Measurements from ENCODE around the gene SMARCA2.

Gene SMARCA2

DNA sequence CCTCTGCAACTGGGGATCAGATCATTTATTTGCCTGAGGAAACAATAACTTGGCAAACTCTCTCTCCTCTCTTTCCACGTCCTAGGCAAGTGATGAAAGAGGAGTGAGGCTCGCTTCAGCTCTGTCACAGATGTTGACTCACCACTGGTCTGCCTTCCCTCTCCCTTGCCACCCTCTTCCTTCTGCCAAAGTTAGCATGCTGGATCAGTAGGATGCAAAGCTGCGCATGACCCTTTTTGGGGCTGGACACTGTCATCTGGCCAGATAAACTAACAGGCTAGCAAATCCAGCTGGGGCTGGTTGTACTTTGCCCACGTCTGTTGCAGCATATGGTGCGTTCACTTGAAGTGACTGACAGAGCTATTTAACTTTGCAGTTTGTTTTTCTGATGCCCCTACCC lies 36.2 kb upstream of the SMARCA2 start:
- no peak overlapping the region for H2AFZ ChIP-seq (ENCODE audit: low read length)
- H3K4me2 ChIP-seq (ENCODE audit: low read depth, low read length, poor library complexity, severe bottlenecking) = no peak overlapping the region
- no peak overlapping the region for H3K9ac ChIP-seq (ENCODE audit: low read depth, low read length, poor library complexity, severe bottlenecking)
- H3K9me2 ChIP-seq (replicated peaks; ENCODE audit: low read depth, low read length) = no peaks in the 10 kb centered on the region
- no peaks in the 10 kb centered on the region for H3K36me3 ChIP-seq (ENCODE audit: insufficient read depth, low read length)
- no peaks in the 10 kb centered on the region for H3K79me2 ChIP-seq (ENCODE audit: insufficient read depth, low read length)
- H3K9me3 ChIP-seq (ENCODE audit: insufficient read depth, low read depth, low read length) = no peaks in the 10 kb centered on the region
- TF ChIP-seq EZH2phosphoT487 (IDR thresholded peaks at IDR 0.05; ENCODE audit: borderline replicate concordance) = no peak
- TF ChIP-seq, protein P1, sequence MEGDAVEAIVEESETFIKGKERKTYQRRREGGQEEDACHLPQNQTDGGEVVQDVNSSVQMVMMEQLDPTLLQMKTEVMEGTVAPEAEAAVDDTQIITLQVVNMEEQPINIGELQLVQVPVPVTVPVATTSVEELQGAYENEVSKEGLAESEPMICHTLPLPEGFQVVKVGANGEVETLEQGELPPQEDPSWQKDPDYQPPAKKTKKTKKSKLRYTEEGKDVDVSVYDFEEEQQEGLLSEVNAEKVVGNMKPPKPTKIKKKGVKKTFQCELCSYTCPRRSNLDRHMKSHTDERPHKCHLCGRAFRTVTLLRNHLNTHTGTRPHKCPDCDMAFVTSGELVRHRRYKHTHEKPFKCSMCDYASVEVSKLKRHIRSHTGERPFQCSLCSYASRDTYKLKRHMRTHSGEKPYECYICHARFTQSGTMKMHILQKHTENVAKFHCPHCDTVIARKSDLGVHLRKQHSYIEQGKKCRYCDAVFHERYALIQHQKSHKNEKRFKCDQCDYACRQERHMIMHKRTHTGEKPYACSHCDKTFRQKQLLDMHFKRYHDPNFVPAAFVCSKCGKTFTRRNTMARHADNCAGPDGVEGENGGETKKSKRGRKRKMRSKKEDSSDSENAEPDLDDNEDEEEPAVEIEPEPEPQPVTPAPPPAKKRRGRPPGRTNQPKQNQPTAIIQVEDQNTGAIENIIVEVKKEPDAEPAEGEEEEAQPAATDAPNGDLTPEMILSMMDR (conservative IDR thresholded peaks at IDR 0.05; ENCODE audit: low read length) = no peak
- H3F3A ChIP-seq (ENCODE audit: low read depth) = no peaks in the 10 kb centered on the region
- no peaks in the 10 kb centered on the region for H4K20me1 ChIP-seq (ENCODE audit: insufficient read depth, low read length, poor library complexity, severe bottlenecking)
- H3K4me3 ChIP-seq (ENCODE audit: low read length, poor library complexity, severe bottlenecking) = no peak overlapping the region
- no peaks in the 10 kb centered on the region for H3K27me3 ChIP-seq (ENCODE audit: insufficient read depth, low read length, poor library complexity, severe bottlenecking)
- no peaks in the 10 kb centered on the region for H3K4me1 ChIP-seq (ENCODE audit: insufficient read depth, low read length, poor library complexity, severe bottlenecking)

DNA sequence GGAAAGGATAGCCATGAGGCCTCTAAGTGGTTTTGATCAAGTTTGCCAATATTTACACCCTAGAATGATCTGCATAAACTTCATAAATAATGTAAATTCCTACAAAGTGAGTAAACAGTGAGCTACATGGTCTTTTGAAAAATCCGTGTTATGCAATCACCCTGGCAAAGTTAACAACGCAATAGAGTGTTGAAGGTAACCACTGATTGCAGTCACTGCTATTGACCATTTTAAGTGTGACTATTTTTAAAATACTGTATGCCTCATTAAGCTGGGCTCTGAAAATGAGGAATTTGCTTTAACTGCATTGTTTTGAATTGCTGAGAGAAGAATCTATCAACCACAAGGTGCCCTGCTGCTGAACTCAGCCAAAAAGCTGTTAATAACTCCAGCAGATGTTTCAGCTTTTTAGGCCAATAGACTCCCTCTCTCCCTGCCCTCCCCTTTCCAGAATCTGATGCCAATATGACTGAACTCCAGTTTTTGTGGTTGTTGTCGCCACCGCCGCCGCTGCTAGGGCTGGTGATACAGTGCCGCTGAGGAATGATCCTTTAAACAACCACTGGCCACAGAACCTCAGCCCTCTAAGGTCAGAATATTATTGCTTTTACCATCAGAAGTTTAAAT lies 35.3 kb upstream of the SMARCA2 start:
- Histone ChIP-seq H3F3A (ENCODE audit: low read depth) (no peaks in the 10 kb centered on the region), H3K27me3 (ENCODE audit: insufficient read depth, low read length, poor library complexity, severe bottlenecking) (no peaks in the 10 kb centered on the region), H3K4me2 (ENCODE audit: low read depth, low read length, poor library complexity, severe bottlenecking) (no peak overlapping the region), H3K9ac (ENCODE audit: low read depth, low read length, poor library complexity, severe bottlenecking) (no peak overlapping the region), H3K9me3 (ENCODE audit: insufficient read depth, low read depth, low read length) (no peaks in the 10 kb centered on the region), H3K36me3 (ENCODE audit: insufficient read depth, low read length) (no peaks in the 10 kb centered on the region), H3K4me3 (ENCODE audit: low read length, poor library complexity, severe bottlenecking) (no peak overlapping the region), H3K4me1 (ENCODE audit: insufficient read depth, low read length, poor library complexity, severe bottlenecking) (no peaks in the 10 kb centered on the region), H3K9me2 (replicated peaks; ENCODE audit: low read depth, low read length) (no peaks in the 10 kb centered on the region), H3K79me2 (ENCODE audit: insufficient read depth, low read length) (no peaks in the 10 kb centered on the region), H2AFZ (ENCODE audit: low read length) (no peak overlapping the region), H4K20me1 (ENCODE audit: insufficient read depth, low read length, poor library complexity, severe bottlenecking) (no peaks in the 10 kb centered on the region)
- TF ChIP-seq, protein P1 (conservative IDR thresholded peaks at IDR 0.05; ENCODE audit: low read length) = no peak
- no peak for TF ChIP-seq EZH2phosphoT487 (IDR thresholded peaks at IDR 0.05; ENCODE audit: borderline replicate concordance)

DNA sequence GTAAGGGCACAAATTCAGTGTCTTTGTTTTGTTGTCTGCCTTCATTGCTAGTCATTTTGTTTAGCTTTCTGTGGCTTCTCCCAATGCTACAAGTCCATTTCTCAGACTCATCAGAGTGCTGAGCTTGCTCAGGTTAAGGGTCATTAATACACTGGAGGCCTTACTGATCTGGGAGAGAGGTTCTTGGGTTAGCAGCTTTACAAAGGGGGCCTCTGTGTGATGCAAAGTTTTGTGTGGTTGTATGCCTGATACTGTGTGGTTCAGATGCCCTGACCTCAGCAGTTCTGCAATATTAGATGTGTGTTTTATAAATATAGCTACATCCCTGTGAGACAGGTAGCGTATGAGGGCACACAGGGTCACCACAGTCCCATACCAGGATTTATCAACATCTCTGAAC lies 34.8 kb upstream of the SMARCA2 start:
- no peak overlapping the region for H3K4me2 ChIP-seq (ENCODE audit: low read depth, low read length, poor library complexity, severe bottlenecking)
- H3K9ac ChIP-seq (ENCODE audit: low read depth, low read length, poor library complexity, severe bottlenecking) = no peak overlapping the region

More for the DNA sequence above, 34.8 kb upstream of the SMARCA2 start:
- no peak for TF ChIP-seq EZH2phosphoT487 (IDR thresholded peaks at IDR 0.05; ENCODE audit: borderline replicate concordance)
- TF ChIP-seq, protein P1 (conservative IDR thresholded peaks at IDR 0.05; ENCODE audit: low read length) = no peak
- Histone ChIP-seq H3K9me2 (replicated peaks; ENCODE audit: low read depth, low read length) (no peaks in the 10 kb centered on the region), H3K4me1 (ENCODE audit: insufficient read depth, low read length, poor library complexity, severe bottlenecking) (no peaks in the 10 kb centered on the region), H3K79me2 (ENCODE audit: insufficient read depth, low read length) (no peaks in the 10 kb centered on the region), H3F3A (ENCODE audit: low read depth) (no peaks in the 10 kb centered on the region), H3K9me3 (ENCODE audit: insufficient read depth, low read depth, low read length) (no peaks in the 10 kb centered on the region), H3K4me3 (ENCODE audit: low read length, poor library complexity, severe bottlenecking) (no peak overlapping the region), H3K27me3 (ENCODE audit: insufficient read depth, low read length, poor library complexity, severe bottlenecking) (no peaks in the 10 kb centered on the region), H4K20me1 (ENCODE audit: insufficient read depth, low read length, poor library complexity, severe bottlenecking) (no peaks in the 10 kb centered on the region), H2AFZ (ENCODE audit: low read length) (no peak overlapping the region), H3K36me3 (ENCODE audit: insufficient read depth, low read length) (no peaks in the 10 kb centered on the region)
